HG03558 (cell line): ENCODE measurements around the gene SLC4A2.
"Not testable (repeated sequence)": the region's sequence is repeated elsewhere in the genome, so short reads cannot be mapped to it uniquely, and the experiment has no call there.

Source experiments
- ATAC-seq: cut with Tn5 transposase; IDR thresholded peaks from one replicate; pipeline ENCODE4 v1.9.1; 2021; ENCODE audit warnings: moderate number of reproducible peaks; ENCODE audit not compliant: unreplicated experiment; ENCODE audit errors: extremely low read depth

The SLC4A2 gene, protein sequence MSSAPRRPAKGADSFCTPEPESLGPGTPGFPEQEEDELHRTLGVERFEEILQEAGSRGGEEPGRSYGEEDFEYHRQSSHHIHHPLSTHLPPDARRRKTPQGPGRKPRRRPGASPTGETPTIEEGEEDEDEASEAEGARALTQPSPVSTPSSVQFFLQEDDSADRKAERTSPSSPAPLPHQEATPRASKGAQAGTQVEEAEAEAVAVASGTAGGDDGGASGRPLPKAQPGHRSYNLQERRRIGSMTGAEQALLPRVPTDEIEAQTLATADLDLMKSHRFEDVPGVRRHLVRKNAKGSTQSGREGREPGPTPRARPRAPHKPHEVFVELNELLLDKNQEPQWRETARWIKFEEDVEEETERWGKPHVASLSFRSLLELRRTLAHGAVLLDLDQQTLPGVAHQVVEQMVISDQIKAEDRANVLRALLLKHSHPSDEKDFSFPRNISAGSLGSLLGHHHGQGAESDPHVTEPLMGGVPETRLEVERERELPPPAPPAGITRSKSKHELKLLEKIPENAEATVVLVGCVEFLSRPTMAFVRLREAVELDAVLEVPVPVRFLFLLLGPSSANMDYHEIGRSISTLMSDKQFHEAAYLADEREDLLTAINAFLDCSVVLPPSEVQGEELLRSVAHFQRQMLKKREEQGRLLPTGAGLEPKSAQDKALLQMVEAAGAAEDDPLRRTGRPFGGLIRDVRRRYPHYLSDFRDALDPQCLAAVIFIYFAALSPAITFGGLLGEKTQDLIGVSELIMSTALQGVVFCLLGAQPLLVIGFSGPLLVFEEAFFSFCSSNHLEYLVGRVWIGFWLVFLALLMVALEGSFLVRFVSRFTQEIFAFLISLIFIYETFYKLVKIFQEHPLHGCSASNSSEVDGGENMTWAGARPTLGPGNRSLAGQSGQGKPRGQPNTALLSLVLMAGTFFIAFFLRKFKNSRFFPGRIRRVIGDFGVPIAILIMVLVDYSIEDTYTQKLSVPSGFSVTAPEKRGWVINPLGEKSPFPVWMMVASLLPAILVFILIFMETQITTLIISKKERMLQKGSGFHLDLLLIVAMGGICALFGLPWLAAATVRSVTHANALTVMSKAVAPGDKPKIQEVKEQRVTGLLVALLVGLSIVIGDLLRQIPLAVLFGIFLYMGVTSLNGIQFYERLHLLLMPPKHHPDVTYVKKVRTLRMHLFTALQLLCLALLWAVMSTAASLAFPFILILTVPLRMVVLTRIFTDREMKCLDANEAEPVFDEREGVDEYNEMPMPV

DNA sequence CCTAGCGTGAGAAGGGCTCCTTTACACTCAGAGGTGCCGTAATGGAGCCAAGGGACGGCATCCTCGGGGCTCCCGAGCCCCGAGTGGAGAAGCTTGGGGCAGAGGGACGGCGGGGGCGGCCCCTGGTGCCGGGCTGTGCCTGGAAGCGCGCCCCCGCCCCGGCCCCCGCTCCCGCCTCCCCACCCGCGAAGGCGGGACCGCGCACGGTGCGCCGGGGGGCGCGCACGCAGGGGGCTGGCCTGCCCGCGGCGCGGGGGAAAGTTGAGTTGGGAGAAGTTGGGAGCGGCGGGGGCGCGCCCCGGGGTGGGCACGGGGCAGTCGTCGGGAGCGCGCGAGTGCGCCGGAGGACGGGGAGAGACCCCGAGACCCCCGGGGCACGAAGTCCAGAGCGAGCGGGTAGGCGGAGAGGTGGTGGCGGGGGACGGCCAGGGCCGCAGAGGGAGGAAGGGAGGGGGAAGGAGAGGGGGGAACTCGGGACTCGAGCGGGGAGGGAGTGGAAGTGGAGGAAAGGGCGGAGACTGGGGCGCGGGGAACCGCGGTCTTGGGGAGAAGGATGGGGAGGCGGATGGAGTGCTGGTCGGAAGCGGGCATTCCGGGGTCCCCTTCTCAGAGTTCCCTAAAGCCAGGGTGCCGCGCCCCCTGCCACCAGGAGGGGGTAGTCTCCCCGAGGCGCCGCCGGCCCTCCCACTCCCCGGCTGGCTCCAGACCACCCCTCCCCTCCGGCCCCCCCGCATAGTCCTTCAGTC lies at the start of gene SLC4A2:
SLC4A2 (plus strand) TSS at position 223 of the 746 bp plus-strand sequence. CDS start 2,399 bp downstream, outside the sequence.
- ATAC-seq, result no peak

DNA sequence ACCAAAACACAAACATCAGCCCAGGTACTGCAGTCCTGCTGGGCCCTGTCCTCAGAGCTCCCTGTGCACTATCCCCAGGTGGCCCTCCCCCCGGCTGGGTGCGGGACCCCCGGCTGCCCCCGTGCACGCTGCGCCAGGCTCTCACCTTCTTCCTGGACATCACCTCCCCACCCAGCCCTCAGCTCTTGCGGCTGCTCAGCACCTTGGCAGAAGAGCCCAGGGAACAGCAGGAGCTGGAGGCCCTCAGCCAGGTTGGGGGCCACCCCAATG lies 49.4 kb upstream of the SLC4A2 start:
- no peak for ATAC-seq

DNA sequence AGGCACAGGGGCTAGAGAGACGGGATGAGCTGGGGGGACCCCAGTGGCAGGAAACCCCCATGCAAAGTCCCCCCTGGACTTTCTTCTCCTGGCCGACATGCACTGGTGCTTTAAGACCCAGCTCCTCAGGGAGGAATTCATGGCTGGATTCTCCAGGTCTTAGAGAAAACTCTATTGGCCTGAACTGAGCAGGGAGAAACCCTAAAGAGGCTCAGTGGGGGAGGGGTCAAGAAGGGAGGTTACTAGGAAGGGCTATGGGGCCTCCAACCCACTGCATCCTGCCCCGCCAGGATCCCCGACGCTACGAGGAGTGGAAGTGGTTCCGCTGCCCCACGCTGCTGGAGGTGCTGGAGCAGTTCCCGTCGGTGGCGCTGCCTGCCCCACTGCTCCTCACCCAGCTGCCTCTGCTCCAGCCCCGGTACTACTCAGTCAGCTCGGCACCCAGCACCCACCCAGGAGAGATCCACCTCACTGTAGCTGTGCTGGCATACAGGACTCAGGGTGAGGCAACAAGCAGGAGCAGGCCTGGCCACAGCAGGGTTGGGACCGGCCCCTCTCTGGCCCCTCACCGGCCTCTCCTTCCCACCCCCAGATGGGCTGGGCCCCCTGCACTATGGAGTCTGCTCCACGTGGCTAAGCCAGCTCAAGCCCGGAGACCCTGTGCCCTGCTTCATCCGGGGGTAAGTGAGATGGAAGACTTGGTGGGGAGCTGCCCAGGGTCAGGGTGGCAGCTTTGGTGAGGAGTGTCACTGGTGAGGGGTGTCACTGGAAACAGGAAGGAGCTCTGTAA lies 48.9 kb upstream of the SLC4A2 start:
- no peak for ATAC-seq

DNA sequence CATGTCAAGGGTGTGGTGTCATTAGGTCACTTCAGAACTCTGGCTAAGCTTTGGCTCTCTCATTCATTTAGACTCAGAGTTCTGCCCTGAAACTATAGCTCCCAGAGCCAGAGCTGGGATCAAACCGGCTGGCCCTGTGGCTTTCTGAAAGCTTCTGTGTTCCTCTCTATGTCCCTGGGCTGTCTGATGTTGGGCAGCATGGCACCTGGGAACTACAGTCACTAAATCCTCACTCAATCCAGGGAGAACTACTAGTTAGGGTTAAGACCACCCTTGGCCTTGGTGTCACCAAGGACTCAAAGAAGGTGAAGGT lies 48.3 kb upstream of the SLC4A2 start:
- ATAC-seq, result no peak

DNA sequence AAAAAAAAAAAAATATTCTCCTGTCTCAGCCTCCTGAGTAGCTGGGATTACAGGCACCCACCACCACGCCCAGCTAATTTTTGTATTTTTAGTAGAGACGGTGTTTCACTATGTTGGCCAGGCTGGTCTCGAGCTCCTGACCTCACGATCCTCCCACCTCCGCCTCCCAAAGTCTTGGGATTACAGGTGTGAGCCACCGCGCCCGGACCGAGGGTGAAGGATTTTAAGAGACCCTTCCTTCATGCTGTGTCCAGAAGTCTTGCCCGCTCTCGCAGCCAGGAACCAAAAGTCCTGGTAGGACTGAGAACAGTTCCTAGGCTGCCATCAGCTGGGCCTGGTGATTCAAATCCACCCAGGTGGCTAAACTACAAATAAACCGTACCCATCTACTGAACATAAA lies 47.8 kb upstream of the SLC4A2 start:
- ATAC-seq, result not testable (repeated sequence)

DNA sequence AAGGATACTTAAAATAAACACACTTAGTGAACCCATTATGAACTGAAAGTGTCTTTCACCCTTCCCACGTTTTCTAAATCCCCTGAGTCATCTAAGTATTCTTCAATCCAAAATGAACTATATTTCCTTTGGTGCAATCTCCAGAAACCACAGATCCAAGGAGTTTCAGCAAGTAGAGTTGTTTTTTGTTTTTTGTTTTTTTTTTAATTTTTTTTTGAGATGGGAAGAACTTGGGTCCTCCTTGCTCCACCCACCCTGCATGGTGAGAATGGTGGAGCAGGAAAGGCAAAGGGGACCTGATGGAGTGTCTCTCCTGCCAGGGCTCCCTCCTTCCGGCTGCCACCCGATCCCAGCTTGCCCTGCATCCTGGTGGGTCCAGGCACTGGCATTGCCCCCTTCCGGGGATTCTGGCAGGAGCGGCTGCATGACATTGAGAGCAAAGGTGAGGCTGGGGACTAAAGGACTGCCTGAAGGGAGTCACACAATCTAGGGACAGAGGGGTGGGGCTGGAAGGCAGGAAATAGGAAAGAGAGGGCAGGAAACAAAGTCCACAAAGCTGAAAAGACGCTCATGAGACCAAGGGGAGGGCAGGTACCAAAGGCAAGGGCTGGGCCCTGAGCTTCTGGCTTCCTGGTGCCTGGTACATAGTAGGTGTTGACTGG lies 47.2 kb upstream of the SLC4A2 start:
- ATAC-seq, result no peak

DNA sequence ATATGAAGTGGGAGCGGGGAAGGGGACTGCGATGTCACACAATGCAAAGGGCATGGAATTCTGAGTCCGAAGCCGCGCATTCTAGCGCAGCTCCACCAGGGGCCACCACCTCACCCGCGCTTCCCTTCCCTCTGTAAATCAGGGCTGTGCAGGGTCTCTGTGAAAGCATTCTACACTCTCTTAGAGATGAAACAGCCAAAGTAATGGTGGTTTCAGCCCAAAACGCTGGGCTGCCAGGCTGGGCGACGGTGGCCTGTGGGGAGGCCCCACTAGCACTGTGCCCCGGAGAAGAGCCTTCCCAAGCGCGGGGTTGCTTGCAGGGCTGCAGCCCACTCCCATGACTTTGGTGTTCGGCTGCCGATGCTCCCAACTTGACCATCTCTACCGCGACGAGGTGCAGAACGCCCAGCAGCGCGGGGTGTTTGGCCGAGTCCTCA lies 46.5 kb upstream of the SLC4A2 start:
- ATAC-seq, result no peak

DNA sequence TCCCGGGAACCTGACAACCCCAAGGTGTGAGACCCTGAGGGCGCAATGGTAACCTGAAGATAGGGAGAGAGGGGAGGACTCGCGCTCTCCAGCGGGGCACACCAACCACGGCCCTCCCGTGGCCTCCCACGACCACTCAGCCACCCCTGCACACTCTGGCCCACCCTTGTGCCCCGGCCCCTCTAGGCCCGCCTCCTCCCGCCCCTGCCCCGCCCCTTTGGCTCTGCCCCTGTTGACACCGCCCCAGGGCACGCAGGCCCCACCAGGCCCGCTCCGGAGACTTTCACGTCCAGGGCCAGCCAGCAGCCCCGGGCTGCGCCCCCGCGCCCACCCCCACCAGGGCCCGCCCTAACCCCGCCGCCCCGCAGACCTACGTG lies 46.0 kb upstream of the SLC4A2 start:
- ATAC-seq, result no peak

DNA sequence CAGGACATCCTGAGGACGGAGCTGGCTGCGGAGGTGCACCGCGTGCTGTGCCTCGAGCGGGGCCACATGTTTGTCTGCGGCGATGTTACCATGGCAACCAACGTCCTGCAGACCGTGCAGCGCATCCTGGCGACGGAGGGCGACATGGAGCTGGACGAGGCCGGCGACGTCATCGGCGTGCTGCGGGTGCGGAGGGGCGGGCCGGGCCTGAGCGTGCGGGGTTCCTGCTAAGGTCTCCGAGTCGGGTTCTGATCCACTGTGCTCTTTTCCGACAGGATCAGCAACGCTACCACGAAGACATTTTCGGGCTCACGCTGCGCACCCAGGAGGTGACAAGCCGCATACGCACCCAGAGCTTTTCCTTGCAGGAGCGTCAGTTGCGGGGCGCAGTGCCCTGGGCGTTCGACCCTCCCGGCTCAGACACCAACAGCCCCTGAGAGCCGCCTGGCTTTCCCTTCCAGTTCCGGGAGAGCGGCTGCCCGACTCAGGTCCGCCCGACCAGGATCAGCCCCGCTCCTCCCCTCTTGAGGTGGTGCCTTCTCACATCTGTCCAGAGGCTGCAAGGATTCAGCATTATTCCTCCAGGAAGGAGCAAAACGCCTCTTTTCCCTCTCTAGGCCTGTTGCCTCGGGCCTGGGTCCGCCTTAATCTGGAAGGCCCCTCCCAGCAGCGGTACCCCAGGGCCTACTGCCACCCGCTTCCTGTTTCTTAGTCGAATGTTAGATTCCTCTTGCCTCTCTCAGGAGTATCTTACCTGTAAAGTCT lies 45.5 kb upstream of the SLC4A2 start:
- no peak for ATAC-seq

DNA sequence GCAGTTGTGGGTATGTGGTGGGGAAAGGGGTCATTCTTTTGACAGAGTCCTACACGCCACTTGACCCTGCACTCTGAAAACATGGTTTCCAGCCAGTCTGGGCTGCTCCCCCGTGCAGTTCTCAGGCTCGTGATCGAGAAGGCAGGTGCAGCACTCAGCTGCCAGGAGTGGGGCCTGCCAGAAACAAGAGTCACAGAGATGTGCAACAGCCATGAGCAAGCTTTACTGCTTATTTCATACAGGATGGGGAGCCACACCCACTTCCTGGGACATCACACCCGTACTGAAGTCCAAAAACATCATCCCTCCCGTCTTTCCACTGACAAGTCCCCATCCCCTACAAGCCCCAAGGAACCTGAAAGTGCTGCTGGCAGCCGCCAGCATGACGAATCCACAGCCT lies 44.4 kb upstream of the SLC4A2 start:
- no peak for ATAC-seq

DNA sequence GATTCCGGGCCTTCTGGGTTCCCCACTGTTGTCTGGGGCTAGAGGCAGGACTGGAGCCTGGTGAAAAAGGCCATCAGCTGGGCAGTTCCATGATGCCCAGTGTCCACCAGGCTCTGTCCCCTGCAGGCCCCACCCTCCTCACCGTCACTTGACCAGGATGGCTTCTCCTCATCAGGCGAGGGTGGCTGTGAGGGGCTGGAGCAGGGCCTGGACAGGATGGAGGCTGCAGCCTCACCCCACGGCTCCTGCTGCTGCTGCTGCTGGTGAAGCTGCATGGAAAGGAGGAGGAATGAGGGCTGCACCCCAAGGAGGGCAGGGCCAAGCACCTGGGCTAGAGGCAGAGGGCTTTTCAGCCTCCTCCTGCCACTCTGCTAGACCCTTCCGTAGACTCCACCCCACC lies 43.4 kb upstream of the SLC4A2 start:
- ATAC-seq, result no peak

DNA sequence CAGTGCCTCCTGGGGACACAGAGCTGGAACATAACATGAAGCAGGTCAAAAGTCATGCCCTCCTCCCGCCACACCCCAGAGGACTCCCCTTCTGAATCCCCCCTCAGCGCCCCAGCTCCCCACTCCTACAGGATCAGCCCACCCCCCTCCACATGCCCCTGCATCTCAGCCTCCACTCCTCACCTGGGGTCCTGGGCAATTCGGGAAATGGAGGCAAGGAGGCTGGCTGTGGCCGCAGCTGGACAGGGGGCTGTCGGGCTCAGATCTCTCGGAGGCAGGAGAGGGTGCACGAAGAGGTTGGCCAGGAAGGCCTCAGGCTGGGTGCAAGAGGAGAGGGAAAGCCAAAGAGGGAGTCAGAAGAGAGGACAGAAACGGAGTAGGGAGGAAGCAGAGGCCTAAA lies 42.9 kb upstream of the SLC4A2 start:
- ATAC-seq, result no peak

DNA sequence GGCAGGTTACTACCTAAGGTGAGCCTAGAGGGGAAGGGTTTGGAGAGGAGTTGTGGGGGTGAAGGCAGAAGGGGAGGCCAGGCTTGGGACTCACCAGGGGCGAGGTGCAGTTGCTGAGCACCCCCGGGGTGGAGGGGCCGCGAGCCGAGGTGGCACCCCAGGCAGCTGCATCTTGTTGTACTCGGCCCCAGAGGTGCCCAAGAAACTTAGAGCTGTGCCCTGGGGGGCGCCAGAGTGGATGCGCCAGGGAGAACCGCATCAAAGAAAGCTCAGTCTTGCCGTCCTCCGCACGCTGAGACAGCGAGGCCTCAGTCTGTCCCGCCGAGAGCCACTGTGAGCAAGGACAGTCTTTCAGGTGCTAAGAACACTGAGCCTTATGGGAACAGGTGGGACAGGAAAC lies 42.4 kb upstream of the SLC4A2 start:
- ATAC-seq, result no peak

DNA sequence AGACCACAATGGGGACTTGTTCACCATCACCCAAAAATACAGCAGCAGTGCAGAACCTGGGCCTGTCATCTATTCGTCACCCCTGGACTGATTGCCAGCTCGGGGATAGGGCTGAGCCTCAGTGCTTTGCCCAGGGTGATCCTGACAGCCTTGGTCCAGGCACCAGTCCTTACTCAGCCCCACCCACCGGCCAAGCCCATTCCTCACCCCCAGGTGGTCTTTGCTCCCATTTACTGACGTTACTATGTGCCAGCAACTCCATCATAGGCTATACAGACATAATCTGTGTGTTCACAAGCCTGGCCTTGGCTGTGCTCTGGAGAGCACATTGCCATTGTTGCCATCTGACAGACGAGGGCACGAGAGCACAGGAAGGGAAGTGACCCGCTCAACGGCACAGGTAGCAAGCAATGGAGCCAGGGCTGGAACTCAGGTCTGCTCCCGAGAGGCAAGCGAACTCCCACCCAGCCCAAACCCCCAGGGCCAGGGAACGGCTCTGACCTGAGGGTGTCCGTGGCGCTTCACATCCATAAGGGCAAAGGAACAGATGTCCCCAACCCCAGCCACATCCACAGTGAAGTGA lies 41.9 kb upstream of the SLC4A2 start:
- no peak for ATAC-seq

DNA sequence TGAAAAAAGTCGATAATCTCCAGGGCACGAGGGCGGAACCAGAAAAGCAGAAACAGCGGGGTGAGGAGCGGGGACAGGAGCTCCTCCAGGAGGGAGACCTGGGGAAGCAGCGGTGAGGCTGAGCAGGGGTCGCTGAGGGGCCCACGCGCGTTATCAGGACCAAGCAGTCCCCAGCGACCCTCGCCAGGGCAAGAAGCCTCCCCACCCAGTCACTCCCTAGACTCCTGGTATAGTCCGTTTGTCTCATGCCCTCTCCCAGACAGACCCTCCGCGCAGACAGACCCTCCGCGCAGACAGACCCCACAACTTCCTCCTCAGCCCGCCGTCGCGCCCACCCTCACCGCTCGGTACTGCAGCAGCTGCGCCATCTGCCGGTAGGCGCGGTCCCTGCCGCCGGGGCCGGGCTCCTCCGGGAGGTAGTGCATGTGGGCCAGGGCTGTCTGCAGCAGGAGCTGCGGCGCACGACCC lies 41.4 kb upstream of the SLC4A2 start:
- ATAC-seq, result no peak

DNA sequence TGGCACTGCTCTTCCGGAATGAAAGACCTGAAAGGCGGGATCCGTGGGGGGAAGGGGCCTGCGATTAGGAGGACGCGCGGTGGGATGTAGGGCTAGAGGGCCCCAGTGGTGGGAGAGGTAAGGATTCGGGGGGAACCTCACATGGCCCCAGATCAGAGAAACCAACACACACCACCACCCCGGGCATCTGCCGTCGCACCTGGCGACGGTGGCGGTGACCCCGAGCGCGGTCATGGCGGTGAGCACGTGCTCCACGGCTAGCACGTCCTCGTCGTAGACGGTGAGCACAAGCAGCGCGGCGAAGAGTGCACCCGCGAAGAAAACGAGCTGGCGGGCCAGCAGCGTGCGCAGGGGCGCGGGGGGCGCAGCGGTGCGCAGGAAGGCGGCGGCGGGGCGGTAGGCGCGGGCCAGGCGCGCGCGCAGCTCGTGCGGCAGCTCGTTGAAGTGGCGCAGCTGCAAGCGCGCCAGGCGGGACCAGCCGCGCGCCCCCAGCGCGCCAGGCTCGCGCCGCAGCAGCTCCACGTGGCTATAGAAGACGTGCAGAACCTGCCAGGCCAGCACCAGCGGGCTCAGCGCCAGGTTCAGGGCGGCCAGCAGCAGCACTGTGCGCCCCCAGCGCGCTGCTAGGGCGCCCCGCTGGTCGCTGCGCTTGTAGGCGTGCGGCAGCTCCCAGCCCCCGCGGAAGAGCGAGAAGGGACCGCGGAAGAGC lies 40.8 kb upstream of the SLC4A2 start:
- ATAC-seq, result no peak

DNA sequence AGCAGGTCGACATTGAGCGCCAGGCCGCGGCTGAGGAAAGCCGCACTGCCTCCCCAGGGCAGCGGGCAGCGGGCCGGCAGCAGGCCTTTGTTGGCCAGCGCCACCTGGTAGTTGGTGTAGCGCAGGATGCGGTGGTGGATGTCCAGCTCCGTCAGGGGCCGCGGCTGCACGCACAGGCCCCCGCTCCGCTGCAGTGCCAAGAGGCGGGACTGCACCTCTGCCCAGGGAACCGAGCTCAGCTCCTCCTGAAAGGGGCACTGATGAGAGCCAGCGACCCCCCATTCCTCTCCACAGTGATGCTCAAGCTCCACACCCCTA lies 40.3 kb upstream of the SLC4A2 start:
- ATAC-seq, result no peak

DNA sequence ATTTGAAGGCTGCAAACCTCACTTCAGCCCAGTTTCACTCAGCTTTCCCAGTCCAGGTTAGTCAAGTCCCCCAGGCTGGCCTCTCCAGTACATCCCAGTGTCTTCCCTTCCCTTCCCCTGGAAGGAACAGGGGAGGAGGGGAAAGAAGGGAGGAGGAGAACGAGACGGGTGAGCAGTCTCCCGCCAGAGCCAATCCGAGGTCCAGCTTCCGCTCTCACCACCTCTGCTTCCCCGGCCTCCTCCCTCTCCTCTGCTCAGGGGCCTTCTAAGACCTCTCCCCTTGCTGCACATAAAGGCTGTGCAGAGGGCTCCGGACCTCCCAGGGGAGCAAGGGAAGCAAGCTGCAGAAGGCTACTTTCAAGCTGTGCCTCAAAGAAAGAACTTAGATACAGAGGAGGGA lies 39.2 kb upstream of the SLC4A2 start:
- ATAC-seq, result no peak
